DMS114 treated with DMSO at 0.1 percent for 48 hours (cell line): ENCODE results near the gene MOB3B.

ENCODE experiments used
- DNase-seq: peaks from one replicate; lab custom pipeline; 2025; ENCODE audit not compliant: unreplicated experiment; lab: John Stamatoyannopoulos, UW

The MOB3B gene

GRCh38 chr9:27542508-27542907, 12.9 kb upstream of the MOB3B start:
- DNase-seq, result no peak

- no peak for DNase-seq
Measured at GRCh38 chr9:27541740-27542139, 12.1 kb upstream of the MOB3B start.

DNA sequence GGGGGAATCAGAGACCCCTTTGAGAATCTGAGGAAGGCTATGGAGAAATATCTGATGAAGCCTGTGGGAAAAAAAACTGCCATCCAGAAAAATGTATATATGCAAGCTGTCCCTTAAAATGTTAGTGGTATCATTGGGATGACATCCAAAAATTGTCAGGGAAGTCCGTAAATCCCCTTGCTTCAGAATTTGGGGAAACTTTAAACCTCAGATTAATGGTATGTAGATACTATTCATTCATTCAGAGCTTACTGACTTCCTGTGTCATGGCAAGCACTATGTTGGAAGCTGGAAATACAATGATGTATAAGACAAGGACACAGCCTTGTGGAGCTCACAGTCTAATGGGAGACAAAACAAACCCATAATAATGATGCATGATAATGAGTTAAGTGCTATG, 10.9 kb upstream of the MOB3B start:
- DNase-seq, result no peak

DNA sequence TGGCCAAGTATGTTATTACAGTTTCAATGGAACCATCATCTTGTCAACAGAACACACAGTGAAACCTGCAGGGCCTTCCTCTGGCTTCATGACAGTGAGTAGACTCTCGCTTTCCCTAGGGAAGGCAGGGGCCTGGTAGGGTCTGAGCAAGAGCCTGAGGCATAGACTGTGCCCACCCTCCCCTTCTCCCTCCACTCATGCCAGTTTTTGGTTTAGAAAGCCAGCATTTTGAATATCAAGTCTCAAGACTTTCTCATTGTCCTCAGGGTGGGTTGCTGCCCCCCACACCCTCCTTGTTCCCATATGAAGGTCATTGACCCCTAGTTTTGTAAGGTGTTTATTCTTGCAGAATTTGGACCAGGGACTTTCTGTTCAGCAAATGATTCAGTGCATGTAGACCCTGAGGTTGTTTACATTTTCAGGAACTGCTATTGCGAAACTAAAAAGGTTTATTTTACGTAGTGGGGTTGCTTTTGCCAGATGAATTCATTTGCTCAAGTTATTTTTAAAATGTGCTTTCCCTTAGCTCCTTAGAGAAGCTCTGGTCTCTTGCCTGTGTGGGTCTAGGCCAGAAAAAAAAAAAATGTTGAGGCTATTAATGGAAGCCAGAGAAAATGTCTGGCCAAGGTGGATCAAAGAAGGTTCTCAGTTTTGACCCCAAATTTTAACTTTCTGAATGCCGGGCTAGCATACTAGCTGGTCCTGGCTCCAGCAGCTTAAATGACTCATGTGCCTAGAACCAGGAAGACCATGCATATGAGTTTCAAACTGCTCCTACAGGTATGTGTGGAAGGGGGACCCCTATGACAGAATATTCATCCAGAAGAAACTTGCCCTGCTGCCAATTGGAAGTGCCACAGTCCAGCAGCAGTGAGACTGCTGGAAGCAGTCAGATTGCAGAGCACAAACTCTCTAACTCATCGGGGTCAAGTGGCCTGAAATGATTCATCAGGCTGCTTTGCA, 10.1 kb upstream of the MOB3B start:
- no peak for DNase-seq

DNA sequence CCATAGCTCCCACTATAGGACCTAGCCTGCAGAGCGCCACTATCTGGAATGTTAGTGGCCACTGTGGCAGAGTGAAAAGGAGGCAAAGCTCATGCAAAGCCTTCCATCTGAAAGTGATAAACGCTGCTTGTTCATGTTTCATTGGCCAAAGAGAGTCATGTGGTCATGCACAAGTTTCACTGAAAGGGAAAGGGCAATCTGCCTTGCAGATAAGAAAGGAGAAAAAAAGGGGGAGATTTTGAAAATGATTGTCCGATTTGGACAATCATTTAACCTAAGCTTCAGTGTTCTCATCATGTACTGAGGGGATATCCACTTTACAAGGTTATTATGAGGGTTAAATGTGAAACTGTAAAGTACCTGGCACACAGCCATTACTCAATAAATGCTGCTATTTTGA, 9.0 kb upstream of the MOB3B start:
- DNase-seq, result no peak

GRCh38 chr9:27537756-27538155, 8.1 kb upstream of the MOB3B start:
- DNase-seq, result no peak

- DNase-seq, result no peak
Measured at GRCh38 chr9:27537027-27537435, 7.4 kb upstream of the MOB3B start.

GRCh38 chr9:27536168-27536567, 6.6 kb upstream of the MOB3B start:
- no peak for DNase-seq

DNA sequence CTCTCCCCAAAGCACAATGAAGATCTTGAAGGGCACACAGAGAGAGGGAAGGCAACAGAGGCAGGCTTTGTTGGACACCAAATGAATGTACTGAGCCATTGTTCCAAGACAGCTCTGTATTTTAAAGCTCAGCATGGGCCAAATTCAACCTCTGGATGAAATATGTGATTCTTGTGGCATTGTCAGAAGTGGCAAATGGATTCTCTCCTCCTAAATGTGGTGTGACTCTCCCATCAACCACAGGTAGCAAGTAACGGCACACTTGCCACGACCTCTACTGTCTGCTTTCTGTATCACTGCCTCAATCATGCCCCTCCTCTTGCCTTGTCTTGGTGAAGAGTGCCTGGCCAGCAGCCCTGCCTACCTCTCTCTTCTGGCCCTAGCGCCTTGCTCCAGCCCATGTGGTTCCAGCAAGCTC, 6.1 kb upstream of the MOB3B start:
- no peak for DNase-seq

GRCh38 chr9:27534658-27535209, 5.1 kb upstream of the MOB3B start:
- no peak for DNase-seq

DNA sequence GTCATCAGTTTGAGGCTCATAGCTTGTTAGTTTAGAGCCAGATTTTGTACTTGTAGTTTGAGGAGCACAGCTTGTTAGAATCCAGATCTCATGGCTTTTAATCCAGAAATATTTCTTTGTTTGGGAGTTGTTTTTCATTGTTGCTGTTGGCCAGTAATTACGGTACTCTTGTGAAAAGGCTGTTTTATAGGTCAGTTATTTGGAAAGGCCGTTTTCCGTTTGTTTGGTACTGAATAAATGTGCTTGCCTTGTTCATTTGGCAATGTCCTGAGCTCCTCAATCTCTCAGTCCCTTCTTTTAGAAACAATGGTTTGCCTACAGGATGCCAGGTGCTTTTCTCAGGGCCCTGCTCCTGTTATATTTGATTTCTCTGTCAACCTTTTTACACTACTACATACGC, 4.5 kb upstream of the MOB3B start:
- no peak for DNase-seq

GRCh38 chr9:27533311-27533710, 3.7 kb upstream of the MOB3B start:
- DNase-seq, result no peak

DNA sequence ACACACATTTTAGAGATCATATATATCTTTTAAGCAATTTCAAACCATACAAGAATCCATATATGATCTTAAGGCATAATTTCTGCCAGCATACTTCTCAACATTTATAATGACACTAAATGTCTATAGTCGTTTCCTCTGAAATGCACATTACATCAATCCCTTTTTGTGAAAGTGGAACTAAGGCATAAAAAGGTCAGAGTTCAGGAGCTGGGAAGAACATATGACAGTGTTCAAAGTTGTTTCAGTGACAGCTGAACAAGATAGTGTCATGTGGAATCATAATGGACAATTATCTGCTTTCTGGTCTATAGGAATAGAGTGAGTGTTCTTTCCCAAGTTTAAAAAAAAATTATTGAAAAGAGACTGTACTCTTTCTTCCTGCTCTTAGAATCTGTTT, 2.4 kb upstream of the MOB3B start:
- DNase-seq, result no peak

DNA sequence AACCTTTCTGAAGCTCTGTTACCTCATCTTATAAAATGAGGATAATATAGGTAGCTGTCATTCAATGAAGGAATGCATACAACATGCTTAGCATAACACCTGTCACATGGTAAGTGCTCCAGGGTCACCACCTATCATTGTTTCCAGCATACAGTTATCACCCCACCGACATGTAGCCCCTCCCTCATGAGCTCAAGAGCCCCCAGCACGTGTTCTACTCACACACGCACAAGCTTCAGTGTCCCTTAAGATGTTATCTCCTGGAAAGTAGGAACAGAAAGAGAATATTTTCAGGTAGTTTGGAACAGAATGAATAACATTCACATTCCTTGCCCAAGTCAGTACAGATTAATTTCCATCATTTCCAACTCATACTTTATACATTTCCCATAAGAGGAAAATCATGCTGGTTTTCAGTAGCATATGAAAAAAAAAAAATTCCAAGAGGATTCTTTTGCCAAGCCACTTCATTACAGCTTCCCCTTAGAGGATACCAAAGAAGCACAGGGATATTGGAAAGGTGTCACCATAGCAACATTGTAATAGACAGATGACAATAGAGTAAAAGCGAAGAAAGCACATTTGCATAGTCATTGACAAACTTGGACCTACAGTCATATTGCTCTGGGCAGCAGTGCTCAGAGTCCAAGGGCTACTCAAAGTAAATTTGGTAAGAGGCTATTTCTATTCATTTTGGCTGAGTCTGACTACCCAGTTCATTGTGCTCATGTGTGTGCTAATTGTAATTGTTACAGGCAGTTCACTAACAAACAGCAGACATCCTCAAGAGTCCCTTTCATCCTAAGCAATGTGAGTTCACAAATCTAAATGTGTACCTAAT, 1.5 kb upstream of the MOB3B start:
- DNase-seq, result no peak

- DNase-seq, result no peak
Measured at GRCh38 chr9:27528886-27529315, 713 bp downstream of the MOB3B start.

GRCh38 chr9:27528076-27528885, 1.3 kb downstream of the MOB3B start:
- no peak for DNase-seq

DNA sequence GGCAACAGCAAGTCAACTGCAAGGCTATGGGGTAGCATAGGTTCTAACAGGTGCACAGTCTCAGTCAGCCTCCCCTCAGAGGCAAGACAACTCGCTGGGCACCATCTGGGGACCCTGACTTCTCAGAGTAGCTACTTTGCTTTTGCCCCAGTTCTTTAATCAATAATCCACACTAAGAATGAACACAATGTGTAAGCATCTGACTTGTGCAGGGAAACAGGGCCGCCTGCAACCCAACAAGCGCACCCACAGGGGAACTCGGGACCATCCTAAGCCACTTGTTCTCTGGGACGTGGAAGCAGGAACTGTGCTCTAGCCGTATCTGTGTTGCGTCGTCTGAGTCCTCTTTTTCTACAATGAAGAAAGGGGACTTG, 1.9 kb downstream of the MOB3B start:
- no peak for DNase-seq

DNA sequence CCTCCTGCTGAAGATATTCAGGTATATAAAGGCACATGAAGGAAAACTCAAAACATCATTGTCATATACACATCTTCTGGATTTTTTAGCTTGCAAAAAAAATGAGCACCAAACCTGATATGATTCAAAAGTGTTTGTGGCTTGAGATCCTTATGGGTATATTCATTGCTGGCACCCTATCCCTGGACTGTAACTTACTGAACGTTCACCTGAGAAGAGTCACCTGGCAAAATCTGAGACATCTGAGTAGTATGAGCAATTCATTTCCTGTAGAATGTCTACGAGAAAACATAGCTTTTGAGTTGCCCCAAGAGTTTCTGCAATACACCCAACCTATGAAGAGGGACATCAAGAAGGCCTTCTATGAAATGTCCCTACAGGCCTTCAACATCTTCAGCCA, 5.4 kb downstream of the MOB3B start, which contains the start of gene IFNK:
IFNK (plus strand) TSS at position 55 of the 400 bp plus-strand sequence; CDS start at position 102, 47 bp downstream.
- DNase-seq, result no peak

- DNase-seq, result no peak
Measured at GRCh38 chr9:27523141-27523540, 6.5 kb downstream of the MOB3B start.

GRCh38 chr9:27520986-27521385, 8.6 kb downstream of the MOB3B start:
- DNase-seq, result no peak
